MG63 (cell line): ENCODE measurements around the gene MTO1. TPM values are rescaled to one million over a fixed set of nuclear protein-coding genes. Genes with fewer than 3 reads are reported as not detected.
"Not testable (repeated sequence)": the region's sequence is repeated elsewhere in the genome, so short reads cannot be mapped to it uniquely, and the experiment has no call there.

Experiments
- DNase-seq: peaks from one replicate; pipeline ENCODE4 v3.0.0-alpha.2; 2020
- H3K27me3 ChIP-seq: fragments of 250-450 bp; sonication (Bioruptor Pico); 2 replicates; pipeline ENCODE4 v1.5.1; 2020; ENCODE audit warnings: mild to moderate bottlenecking, moderate library complexity
- H3K36me3 ChIP-seq: fragments of 250-450 bp; sonication (Bioruptor Pico); 2 replicates; pipeline ENCODE4 v1.5.1; 2020; ENCODE audit warnings: mild to moderate bottlenecking, moderate library complexity
- H3K4me3 ChIP-seq: fragments of 250-450 bp; sonication (Bioruptor Pico); 2 replicates; pipeline ENCODE4 v1.5.1; 2020; ENCODE audit warnings: mild to moderate bottlenecking, moderate library complexity
- H3K9me3 ChIP-seq: fragments of 250-450 bp; sonication (Bioruptor Pico); 2 replicates; pipeline ENCODE4 v1.5.1; 2020; ENCODE audit warnings: mild to moderate bottlenecking, moderate library complexity
- total RNA-seq: library from RNA; depleted of rRNA; stranded (reverse); fragments of >200 nt; shearing (Covaris generic); gene quantifications from 2 replicates; pipeline ENCODE4 v1.2.3, GENCODE V29; 2014; ENCODE audit warnings: low replicate concordance

MTO1 gene
- total RNA-seq, 1 experiment from 2014 or later: 21.1 TPM

- H3K9me3 ChIP-seq: not testable (repeated sequence)
Measured at GRCh38 chr6:73518100-73518981, 56.8 kb downstream of the MTO1 start.

GRCh38 chr6:73518982-73519881 lies 57.7 kb downstream of the MTO1 start:
- H3K9me3 ChIP-seq, DNase-seq, H3K27me3 ChIP-seq: not testable (repeated sequence)
- Histone ChIP-seq H3K36me3 (peaks cover 63% of the 10 kb centered on the region), H3K4me3 (peak overlapping the region; percentile 82)

More at GRCh38 chr6:73518100-73518981, 56.8 kb downstream of the MTO1 start:
- Histone ChIP-seq H3K4me3 (peak overlapping the region; percentile 82), H3K36me3 (peaks cover 63% of the 10 kb centered on the region)
- DNase-seq, H3K27me3 ChIP-seq: not testable (repeated sequence)

GRCh38 chr6:73519926-73520687 lies 58.6 kb downstream of the MTO1 start:
- DNase-seq: peak; percentile 90
- Histone ChIP-seq H3K9me3 (no peaks in the 10 kb centered on the region), H3K36me3 (peaks cover 59% of the 10 kb centered on the region), H3K27me3 (no peaks in the 10 kb centered on the region), H3K4me3 (peak overlapping the region; percentile 82)

GRCh38 chr6:73520688-73521350 lies 59.3 kb downstream of the MTO1 start, which contains the start of gene EEF1A1:
Gene EEF1A1 (minus strand): TSS chr6:73521032. CDS start chr6:73520026, 1,006 bp downstream.
- no peaks in the 10 kb centered on the region for H3K9me3 ChIP-seq
- H3K36me3 ChIP-seq: peaks cover 52% of the 10 kb centered on the region
- H3K4me3 ChIP-seq: peak within 1 kb of the TSS; percentile 82
- H3K27me3 ChIP-seq: no peaks in the 10 kb centered on the region
- peak; percentile 100 for DNase-seq

- Histone ChIP-seq H3K9me3 (no peaks in the 10 kb centered on the region), H3K4me3 (peak overlapping the region; percentile 59), H3K27me3 (no peaks in the 10 kb centered on the region), H3K36me3 (peaks cover 45% of the 10 kb centered on the region)
- no peak for DNase-seq
Measured at GRCh38 chr6:73521351-73521985, 59.9 kb downstream of the MTO1 start.

- H3K36me3 ChIP-seq: peaks cover 25% of the 10 kb centered on the region
Measured at GRCh38 chr6:73523434-73524123, 62.0 kb downstream of the MTO1 start.

GRCh38 chr6:73525546-73526330 lies 64.2 kb downstream of the MTO1 start:
- Histone ChIP-seq H3K27me3 (no peaks in the 10 kb centered on the region), H3K9me3 (no peaks in the 10 kb centered on the region), H3K36me3 (peaks cover 4% of the 10 kb centered on the region), H3K4me3 (no peak overlapping the region)
- no peak for DNase-seq

More at GRCh38 chr6:73523434-73524123, 62.0 kb downstream of the MTO1 start:
- peak; percentile 81 for DNase-seq
- no peaks in the 10 kb centered on the region for H3K9me3 ChIP-seq
- peak overlapping the region; percentile 59 for H3K4me3 ChIP-seq
- H3K27me3 ChIP-seq: no peaks in the 10 kb centered on the region

GRCh38 chr6:73528897-73529296 lies 67.4 kb downstream of the MTO1 start:
- H3K27me3 ChIP-seq: no peaks in the 10 kb centered on the region
- DNase-seq: no peak
- H3K36me3 ChIP-seq: no peaks in the 10 kb centered on the region
- H3K9me3 ChIP-seq: no peaks in the 10 kb centered on the region
- H3K4me3 ChIP-seq: no peak overlapping the region

- Histone ChIP-seq H3K4me3 (no peak overlapping the region), H3K36me3 (no peaks in the 10 kb centered on the region), H3K9me3 (no peaks in the 10 kb centered on the region), H3K27me3 (no peaks in the 10 kb centered on the region)
- DNase-seq: no peak
Measured at GRCh38 chr6:73532293-73532692, 70.8 kb downstream of the MTO1 start.

- Histone ChIP-seq H3K36me3 (no peaks in the 10 kb centered on the region), H3K4me3 (no peak overlapping the region), H3K27me3 (no peaks in the 10 kb centered on the region), H3K9me3 (no peaks in the 10 kb centered on the region)
- DNase-seq: no peak
Measured at GRCh38 chr6:73534628-73535027, 73.1 kb downstream of the MTO1 start.

GRCh38 chr6:73537677-73538076 lies 76.1 kb downstream of the MTO1 start:
- DNase-seq: no peak
- H3K9me3 ChIP-seq: no peaks in the 10 kb centered on the region
- H3K27me3 ChIP-seq: no peaks in the 10 kb centered on the region
- H3K36me3 ChIP-seq: no peaks in the 10 kb centered on the region
- H3K4me3 ChIP-seq: no peak overlapping the region

GRCh38 chr6:73538116-73538779 lies 76.7 kb downstream of the MTO1 start:
- H3K27me3 ChIP-seq: no peaks in the 10 kb centered on the region
- H3K4me3 ChIP-seq: no peak overlapping the region
- H3K9me3 ChIP-seq: no peaks in the 10 kb centered on the region
- DNase-seq: no peak
- no peaks in the 10 kb centered on the region for H3K36me3 ChIP-seq

GRCh38 chr6:73542481-73542880 lies 80.9 kb downstream of the MTO1 start:
- H3K36me3 ChIP-seq, H3K4me3 ChIP-seq, DNase-seq, H3K27me3 ChIP-seq, H3K9me3 ChIP-seq: not testable (repeated sequence)

- no peak overlapping the region for H3K4me3 ChIP-seq
- H3K27me3 ChIP-seq: no peaks in the 10 kb centered on the region
- H3K9me3 ChIP-seq: no peaks in the 10 kb centered on the region
- no peaks in the 10 kb centered on the region for H3K36me3 ChIP-seq
- DNase-seq: no peak
Measured at GRCh38 chr6:73542891-73543290, 81.4 kb downstream of the MTO1 start.
